ENCODE results near the gene TANK.

- TF ChIP-seq TAF1 (IDR thresholded peaks at IDR 0.05; ENCODE audit: low read depth, low read length) (no peak), POLR2A (IDR thresholded peaks at IDR 0.05; ENCODE audit: low read depth, low read length) (no peak), POU2F2 (IDR thresholded peaks at IDR 0.05; ENCODE audit: low read depth, low read length) (no peak), POLR2AphosphoS5 (IDR thresholded peaks at IDR 0.05; ENCODE audit: low read depth, low read length) (no peak)
Observed at GRCh38 chr2:161124201-161124600, 36.0 kb upstream of the TANK start.

All from GM12891 (cell line).